NCI-H526 treated with DMSO at 0.1 percent for 48 hours (cell line): Measurements from ENCODE around the gene ENDOV.

Experiments used
- DNase-seq: peaks from one replicate; lab custom pipeline; 2025; lab: John Stamatoyannopoulos, UW

Gene ENDOV

DNA sequence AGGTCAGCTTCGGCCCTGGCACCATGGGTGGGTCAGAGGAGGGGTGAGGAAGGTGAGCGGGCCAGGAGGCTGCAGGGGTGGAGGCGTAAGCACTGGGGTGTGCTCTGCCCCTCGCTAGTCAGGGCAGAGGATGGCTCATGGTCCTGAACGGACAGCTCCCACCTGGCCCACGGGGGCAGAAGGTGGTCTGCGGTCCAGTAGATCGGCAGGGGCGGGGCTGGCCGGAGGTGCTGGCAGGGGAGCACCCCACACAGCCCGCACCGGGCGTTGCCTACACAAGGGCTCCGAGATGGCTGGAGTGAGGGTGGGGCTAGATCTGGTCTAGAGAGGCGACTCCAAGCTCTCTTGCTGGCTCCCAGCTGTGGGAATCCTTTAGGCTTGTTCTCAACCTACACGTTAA, 53.3 kb downstream of the ENDOV start:
- DNase-seq = no peak

DNA sequence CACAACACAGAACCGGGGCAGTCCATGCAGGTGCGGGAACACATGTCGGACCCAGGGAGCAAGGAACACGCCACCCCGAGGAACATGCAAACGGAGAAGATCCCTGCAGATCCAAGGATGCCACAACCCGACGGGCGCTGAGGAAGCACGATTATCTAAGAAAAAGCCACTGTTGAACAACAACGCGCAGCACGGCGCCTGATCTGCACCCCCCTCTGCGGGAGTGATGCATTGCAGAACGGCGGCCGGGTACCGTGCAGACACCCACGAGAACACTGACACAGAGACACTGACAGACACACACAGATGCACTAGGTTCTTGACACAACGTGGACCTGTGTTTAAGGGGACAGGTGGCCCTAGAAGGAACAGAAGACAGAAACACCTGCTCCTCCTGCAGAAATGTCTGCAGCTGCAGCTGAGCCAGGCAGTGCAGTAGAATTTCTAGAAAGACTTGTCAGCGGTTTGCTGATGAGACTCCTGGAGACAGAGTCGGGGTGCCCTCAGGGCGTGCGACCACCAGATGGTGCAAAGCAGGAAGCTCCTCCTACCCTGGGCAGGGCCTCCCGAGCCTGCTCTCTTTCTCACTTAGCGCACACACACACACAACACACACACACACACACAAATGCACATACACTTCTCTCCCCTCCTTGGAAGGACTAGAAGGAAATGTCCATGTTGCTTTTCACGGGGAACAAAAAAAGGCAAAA, 54.0 kb downstream of the ENDOV start:
- no peak for DNase-seq

DNA sequence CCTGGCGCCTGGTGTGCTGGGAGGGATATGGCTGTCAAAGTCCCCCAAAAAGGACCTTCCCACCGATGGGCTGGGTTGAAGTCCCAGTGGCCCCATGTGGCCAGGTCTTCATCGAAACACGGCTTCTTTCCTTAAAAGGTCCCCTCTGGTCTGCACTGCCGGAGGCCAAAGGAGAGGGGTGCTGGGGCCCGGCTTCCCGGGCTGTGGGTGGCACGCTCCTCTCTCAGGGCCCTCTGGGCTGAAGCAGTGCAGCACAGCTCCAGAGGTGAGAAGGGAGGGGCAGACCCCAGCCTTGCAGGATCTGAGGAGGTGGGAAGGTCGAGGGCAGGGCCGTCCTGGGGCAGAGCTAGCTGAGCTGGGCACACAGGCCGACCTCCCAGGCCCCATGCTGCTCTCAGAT, 54.7 kb downstream of the ENDOV start:
- no peak for DNase-seq

DNA sequence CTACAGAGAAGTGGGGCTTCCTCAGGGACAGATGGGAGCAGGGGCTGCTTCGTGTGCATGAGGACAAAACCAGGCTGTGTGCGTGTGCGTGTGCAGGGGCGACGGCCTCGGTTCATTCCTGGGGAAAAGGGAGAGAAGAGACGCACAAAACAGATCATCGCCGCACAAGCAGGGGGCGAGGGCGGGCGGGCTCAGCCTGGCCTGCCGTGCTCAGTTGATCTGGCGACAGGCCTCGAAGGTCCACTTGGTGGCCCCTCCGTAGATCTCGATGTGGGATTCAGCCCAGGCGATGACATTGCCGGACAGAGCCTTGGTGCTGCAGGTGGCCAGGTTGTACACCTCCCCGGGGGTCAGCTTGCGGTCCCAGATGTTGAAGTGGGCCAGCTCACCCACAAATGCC, 55.6 kb downstream of the ENDOV start:
- no peak for DNase-seq

DNA sequence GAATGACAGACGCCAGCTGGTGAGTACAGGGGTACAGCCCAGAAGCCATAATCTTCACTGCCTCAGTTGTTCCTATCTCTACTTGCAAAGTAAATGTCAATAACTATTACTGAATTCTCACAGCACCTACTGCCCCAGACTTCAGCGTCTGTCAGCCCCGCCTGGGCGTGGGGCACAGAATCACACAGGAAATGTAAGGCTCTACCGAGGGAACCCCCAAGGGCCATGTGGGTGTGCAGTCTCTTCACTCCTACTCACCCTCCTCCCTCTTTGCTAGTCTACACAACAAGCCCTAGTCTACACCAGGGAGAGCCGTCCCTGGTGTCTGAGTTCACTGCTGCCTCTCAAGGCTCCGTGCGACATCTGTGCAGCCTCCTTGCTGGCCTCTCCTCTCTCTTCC, 57.0 kb downstream of the ENDOV start:
- DNase-seq = no peak

DNA sequence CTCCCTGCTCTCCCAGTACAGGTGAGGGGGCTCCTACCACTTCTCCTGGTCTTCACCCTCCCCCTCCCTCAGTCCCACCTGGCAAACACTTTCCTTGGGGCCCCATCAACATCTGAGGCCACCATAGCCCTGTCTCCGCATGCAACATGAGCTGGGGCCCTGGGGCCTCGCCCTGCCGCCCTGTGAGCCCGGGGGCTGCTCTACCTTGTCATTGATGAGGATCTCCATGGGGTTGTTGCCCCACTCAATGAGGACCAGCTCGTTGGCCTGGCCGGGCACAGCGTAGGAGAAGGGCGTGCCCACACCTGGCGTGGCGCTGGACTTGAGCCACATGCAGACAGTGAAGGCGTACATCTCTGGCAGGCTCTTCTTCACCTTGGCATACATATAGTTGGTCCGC, 58.0 kb downstream of the ENDOV start:
- DNase-seq = no peak

DNA sequence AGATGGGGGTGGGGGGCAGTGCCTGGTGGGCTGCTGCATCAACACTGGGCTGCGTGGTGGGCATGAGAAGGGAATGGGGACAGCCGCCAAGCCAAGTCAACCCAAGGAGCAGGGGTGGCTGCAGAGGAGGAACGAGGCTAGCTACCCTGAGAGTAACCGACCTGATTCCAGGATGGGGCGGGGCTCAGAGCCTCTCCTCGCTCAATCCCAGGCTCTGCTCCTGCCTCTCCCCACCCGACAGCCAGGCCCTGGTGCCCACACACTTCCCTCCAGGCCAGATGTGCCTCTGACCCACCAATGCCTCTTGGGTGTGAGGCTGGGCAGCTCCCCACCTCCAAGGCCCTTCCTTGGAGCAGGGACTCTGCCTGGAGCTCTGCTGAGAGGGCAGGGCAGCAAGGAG, 58.7 kb downstream of the ENDOV start:
- DNase-seq = no peak

DNA sequence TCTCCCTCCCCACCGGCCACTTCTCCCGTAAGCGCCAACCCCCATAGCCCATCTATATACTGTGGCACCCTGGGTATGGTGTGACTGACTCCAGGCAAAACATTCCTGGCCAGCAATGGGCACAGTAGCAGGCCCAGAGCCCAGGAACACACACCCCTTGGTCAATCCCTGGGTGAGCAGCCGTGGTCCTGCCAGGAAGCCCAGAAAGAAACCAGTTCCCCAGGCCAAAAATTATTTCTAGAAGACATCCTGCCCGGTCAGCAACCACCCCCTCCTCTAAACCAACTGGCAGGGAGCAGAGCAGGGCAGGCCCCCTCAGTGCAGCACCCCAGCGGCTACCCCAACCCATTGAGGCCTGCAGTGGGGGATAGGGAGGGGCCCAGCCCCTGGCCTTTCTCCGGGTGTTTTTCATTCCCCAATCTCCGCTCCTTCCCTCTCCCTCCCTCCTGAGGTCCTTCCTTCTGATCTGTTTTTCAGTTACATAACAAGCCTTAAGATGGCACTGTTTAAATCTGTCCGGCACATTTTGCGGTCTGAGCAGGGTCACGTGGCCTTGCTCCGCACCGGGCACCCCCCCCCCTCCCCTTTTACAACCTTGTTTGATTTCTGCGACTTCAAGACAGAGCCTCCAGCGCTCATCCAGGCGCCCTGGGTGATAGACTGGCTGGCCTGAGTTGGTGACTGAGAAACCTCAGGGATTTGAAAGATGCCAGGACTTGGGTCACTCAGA, 59.4 kb downstream of the ENDOV start:
- DNase-seq = peak; percentile 27

DNA sequence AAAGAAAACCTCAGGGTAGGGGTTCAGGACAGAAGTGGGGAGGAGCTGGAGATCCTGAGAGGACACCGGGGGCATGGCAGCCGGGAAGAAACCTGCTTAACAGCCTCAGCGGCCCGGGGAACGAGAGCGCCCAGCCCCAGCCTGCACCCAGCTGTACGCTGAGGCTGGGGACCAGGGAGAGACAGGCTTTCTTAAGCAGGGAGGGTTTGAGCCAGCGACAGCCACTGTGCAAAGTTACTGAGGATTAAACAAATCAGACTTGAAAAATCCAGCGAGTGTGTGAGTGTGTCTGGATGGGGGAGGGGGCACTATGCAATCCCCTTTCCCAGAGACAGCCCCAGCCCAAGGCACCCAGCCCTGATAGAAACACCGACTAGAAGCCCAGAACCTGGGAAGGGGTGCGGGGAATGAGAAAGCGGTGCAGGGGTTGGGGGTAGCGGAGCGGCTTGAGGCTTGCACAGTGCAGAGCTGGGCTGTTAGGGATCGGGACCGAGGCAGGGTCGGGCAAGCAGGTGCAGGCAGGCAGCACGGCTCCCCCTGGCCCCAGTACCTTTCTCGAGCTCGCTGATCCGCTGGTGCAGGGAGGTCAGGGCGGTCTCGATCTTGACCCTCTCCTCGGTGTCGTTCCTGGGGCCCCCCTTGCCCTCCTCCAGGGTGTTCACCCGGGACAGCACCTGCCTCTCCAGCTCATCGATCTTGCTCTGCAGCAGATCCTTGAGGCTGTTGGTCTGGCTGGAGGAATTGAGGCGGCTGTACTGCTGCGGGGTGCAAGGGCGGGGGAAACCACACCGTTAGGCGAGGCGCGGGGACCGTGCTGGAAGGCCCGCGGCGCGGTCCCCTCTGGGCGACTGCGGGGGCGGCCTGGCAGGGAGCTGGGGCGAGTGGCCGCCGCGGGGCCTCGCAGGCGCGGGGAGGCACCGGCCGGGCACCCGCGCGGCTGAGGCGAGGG, 60.3 kb downstream of the ENDOV start:
- DNase-seq = peak; percentile 49

DNA sequence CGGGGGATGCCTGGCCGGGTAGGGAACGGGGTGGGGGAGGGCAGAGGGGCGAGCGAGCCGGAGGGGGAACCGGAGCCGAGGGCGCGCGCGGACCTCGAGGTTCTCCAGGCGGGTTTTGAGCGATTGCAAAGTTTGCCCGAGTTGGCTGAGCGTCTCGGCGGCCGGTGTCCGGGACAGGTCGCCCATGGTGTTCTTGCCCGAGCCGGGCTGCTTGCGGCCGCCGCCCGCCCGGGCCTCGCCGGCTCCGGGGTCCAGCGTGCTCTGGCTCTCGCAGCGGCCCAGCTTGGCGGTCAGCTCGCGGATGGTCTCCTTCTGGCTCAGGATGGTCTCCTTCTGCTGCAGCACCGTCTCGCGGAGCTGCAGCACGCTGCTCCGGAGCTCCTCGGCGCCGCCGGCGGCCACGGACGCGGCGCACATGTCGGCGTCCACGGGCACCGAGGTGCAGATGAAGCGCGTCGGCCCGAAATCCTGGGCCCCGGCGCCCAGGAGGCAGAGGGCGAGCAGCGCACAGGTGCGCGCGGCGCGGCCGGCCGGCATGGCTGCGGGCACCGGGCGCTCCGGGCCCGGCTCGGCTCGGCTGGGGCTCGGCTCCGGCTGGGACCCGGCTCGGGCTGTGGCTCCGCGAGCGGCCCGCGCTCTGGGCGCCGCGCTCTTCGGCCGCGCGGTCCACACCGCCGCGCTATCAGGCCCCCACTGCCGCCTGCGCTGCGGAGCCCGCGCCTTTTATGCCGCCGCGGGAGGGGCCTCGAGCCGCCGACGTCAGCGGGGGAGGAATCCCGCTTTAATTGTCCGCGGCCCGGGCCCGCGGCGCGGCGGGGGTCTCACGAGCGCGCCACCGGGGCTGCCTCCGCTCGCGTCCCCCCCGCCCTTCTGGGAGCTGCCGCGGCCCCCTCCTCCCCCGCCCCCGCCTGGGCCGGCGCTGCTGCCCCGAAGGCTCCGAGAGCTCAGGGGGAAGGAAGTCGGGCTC, 61.2 kb downstream of the ENDOV start, which contains the start of gene NPTX1:
Gene NPTX1, minus strand, starts transcription at position 698 of the 967 bp plus-strand sequence. Its CDS starts 161 bp downstream, at position 537.
- DNase-seq = no peak

DNA sequence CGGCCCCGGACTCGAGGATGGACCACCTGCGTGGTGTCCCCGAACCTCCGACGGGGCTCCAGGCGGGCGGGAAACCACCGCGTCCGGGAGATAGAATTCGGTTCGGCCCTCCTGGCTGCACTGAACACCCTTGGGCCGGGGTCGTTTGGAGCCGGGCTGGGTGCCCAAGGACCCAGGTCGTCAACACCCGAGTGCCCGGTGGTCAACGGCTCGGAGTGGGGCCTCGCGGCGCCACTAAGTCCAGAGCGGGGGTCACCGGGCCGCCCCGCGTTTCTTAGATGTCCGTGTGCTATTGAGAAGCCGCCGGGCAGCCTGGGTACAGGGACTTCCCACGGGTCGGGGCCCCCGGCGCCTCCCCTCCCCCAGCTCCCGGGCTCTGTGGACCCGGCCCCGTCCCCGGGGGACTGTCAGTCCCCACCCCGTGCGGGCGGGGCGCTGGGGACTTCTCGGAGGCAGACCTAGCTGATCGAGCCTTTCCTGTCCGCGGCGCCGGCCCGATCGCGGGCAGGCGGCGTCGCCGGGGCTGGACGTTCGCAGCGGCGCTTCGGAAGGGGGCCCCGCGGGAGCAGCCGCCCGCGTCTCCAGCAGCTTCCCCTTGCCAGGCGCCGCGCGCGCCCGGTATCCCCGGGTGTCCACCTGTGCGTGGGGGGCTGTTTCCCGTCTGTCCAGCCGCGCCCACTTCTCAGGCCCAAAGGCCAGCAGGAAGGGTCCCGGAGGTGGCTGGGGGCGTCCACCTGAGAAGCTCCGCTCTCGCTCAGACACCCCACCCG, 62.1 kb downstream of the ENDOV start:
- DNase-seq = no peak

DNA sequence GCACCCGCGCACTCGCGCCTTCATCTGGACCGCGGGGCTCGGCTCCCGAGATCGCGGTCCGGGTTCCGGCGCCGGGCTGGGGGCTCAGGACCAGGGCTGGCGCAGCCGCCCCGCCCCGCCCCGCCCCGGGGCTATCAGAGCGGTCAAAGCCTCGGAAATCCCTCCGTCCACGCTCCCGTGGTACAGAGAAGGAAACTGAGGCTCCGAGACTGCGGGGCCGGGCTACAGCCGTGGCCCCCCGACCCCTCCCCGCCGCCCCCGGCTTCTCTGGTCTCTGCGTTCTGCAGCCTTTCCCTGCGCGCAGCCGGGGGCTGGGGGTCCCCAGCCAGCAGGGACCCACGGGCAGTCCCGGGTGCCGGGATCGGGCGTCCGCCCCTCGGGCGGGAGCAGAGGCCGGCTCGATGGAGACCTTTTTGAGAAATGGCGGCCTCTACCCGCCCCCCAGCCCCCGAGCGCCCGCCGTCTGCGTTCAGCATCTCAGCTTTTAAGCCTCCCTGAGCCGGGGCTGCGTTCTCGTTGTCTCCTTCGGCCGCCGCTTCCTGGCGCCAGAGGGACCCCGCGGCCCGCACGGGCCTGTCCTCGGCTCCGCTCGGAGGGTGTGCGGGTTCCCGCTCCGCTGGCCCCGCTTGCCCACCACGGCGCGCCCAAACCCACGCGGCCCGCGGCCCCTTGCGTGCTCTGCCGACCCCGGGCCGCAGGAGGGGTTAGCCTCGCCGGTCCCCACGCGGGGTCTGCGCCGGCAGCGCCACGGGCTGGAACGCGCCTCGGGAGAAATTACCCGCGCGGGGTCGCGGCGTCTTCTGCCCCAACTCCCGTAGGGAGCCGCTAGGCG, 62.9 kb downstream of the ENDOV start:
- peak; percentile 7 for DNase-seq

DNA sequence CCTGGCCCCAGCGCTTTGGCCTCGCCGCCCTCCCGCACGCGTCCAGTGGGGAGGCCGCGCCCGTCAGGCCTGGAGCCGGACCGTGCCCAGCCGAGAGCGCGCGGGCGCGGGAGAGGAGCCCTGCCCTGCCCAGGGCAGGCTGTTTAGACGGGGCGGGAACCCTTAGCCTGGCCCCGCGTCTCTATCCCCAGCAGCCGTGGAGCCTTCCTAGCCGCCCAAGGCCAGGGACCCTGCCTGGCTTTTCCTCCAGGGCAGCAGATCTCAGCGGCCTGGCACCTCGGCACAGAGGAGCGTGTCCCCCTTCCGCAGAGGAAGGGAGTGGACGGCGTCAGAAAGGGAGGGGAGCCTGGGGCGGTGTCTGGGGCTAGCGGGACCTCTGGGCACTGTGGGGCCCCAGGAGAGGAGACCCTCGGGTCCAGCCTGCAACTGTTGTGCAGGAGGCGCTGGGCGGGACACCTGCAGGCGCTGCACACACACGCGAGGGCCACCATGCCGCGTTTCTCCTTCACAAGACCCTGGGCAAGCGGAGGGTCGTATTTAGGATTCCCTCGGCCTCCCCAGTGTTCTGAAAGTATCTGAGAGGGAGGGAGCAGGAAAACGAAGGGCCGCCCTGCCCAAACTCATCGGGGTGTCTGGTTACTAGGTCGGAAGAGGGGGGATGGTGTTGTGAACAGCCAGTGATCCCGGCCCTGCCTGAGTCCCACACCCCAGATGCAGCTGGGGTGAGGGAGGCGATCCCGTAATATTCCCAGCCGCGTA, 63.7 kb downstream of the ENDOV start:
- no peak for DNase-seq

DNA sequence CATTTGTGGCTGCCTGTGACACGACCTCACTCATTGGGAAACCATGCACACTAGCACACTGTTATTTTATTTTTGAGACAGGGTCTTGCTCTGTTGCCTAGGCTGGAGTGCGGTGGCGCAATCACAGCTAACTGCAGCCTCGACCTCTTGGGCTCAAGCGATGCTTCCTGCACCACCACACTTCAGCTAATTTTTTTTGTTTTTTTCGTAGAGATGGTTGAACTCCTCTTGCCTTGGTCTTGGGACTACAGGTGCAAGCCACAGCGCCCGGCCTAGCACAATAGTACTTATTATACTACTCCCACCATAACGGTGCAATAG, 64.2 kb downstream of the ENDOV start:
- DNase-seq = no peak

DNA sequence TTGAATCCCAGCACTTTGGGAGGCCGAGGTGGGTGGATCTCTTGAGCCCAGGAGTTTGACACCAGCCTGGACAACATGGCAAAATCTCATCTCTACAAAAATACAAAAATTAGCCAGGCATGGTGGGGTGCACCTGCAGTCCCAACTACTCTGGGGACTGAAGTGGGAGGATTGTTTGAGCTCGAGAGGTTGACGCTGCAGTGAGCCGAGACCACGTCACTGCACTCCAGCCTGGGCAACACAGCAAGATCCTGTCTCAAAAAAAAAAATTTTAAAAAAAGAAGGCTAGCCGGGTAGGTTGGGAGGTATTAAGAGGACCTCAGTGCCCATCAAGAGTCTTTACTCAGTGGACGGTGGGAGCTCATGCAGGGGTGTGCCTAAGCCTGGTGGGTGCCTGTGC, 65.3 kb downstream of the ENDOV start:
- no peak for DNase-seq

DNA sequence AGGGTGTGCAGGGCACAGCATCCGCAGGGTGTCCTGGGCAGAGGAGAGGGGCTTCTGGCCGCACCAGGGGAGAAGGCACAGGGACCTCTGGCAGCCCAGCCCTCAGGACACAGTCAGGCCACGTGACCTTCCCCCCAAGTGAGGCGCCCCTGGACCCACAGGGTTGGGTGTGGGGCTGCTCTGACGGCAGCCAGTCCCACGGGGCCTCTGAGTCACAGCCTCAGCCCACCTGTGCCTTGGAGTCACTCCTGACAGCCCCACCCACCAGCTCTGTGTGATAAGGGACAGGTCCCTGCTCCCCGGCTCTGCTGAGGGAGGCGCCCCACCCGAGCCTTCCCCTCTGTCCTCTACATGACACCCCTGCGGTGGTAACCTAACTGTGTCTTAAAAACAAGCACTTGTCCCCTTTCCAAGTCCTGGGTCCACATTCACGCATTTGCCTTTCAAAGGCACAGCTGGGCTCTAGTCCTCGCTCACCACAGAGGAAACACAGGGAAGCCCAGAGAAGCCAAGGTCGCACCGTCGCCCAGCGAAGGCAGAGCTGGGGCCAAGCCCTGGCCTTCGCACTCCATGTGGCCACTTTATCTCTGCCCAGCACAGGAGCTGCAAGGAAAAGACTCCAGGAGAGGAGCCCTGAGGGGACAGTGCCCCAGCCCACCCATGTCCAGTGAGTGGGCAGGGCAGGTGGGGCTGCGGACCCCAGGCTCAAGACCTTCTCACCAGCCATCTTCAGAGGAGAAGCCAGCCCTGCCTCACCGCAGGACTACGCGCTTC, 66.5 kb downstream of the ENDOV start:
- DNase-seq = no peak

DNA sequence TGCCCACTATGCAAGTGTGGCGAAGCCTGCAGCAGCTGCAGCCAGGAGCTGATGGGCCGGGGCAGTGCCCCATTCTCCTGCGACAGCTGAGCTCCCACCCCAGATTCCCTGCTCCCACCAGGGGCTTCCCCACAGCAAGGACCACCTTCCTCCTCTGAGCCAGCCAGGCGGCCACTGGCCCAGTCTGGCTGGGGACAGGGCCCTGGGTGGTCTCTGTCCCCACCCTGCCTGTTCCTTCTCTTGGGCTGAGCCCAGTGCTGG, 67.0 kb downstream of the ENDOV start:
- no peak for DNase-seq

DNA sequence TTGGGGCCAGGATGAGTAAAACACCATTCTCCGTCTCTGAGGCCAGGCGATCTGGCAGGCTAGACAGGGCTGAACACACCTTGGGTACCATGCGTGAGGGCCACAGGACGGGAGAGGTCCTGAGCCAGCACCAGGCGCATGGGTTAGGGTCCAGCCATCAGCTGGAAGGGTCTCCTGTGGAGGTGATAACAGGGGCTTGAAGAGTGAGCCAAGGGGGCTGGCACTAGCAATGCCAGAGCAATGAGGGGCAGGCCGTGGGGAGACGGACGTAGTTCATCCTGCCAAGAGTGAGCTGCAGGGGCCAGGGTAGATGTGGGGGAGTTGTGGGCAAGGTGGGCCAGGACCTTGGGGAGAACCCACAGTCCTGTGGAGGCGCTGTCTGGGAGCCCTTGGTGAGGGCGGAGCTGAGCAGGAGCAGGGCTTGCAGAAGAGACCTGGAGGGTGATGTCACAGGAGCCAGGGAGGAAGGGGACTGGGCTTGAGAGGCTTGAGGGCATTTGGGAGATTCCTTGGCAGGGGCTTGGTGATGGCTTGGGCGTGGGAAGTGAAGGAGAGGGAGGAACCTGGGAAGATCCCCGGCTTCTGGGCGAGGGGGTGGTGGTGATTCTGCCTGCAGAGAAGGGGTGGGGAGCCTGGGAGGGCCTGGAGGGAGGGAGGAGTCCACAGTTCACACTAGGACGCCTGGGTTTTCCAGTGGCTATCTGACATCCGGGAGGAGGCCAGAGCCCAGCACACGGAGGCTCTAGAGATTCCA, 67.8 kb downstream of the ENDOV start:
- DNase-seq = no peak
